ENCODE measurements around the gene PLPPR3. TPM values are rescaled to one million over a fixed set of nuclear protein-coding genes. Genes with fewer than 3 reads are reported as not detected.
"Not testable (repeated sequence)": the region's sequence is repeated elsewhere in the genome, so short reads cannot be mapped to it uniquely, and the experiment has no call there.

Gene PLPPR3
- total RNA-seq, 2 experiments from 2014 or later: not detected

DNA sequence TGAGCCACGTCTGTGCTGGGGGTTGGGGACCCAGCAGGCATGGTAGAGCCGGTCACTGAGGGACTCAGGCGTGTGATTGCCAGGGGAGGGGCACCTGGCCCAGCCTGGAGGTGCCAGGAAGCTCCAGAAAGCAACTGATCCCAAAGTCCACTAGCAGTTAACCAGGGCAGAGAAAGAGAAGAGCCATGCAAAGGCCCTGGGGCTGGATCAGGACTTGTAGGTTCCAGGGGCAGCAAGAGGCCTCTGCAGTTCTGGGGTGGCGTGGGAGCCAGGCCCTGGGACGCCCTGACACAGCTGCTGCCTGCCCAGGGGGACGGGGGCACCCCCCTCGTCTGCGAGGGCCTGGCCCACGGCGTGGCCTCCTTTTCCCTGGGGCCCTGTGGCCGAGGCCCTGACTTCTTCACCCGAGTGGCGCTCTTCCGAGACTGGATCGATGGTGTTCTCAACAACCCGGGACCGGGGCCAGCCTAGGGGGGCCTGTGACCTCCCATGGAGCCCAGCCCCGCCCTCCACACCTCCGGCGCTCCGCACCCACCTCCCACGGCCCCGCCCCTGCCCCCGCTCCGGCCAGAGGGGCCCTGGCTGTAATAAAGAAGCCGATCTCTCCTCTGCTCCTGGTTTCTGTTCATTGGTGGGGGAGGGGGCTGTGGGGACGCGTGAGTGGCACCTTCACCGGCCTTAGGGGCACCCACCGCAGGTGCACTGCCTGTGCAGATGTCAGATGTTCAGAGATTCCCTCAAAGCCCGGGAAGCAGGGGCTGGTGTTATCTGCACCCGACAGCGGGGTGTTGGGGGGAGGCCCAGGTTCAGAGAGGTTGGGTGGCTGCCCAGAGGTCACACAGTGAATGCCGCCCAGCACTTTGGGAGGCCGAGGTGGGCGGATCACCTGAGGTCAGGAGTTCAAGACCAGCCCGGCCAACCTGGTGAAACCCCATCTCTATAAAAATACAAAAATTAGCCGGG, 9.9 kb upstream of the PLPPR3 start:
- no peak overlapping the region for H3K27ac Mint-ChIP-seq
- H3K36me3 Mint-ChIP-seq (ENCODE audit: low read depth): no peaks in the 10 kb centered on the region
- no peaks in the 10 kb centered on the region for H3K9me3 Mint-ChIP-seq
- H3K27me3 Mint-ChIP-seq: peaks cover 4% of the 10 kb centered on the region
- CTCF ChIA-PET: interaction anchor here (0.6 to 0.7 kb wide), 2 partner anchors 9 to 385 kb away, joined by 3 to 5 read pairs; partner anchors contain the start of gene PRTN3
- no peak overlapping the region for H3K4me3 Mint-ChIP-seq
- POLR2A ChIA-PET: no interaction called here
- DNase-seq: no peak
- no peaks in the 10 kb centered on the region for H3K4me1 Mint-ChIP-seq

DNA sequence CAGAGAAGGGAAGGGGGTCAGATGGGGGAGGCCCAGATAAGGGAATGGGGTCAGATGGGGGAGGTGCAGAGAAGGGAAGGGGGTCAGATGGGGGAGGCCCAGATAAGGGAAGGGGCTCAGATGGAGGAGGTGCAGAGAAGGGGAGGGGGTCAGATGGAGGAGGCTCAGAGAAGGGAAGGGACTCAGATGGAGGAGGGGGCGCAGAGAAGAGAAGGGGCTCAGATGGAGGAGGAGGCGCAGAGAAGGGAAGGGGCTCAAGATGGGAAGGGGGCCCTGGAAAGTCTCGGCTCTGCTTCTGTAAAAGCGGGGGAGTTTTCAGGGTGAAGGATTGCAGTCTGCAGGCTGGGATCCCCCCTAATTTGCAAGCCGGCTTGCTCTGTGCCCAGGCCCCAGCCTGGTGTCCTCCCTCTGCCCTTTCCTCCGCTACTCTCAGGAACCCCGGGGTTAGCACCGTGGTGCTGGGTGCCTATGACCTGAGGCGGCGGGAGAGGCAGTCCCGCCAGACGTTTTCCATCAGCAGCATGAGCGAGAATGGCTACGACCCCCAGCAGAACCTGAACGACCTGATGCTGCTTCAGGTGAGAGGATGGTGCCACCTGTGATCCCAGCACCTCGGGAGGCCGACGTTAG, 7.5 kb upstream of the PLPPR3 start:
- Mint-ChIP-seq H3K9me3 (no peaks in the 10 kb centered on the region), H3K27me3 (no peaks in the 10 kb centered on the region), H3K4me3 (no peak overlapping the region), H3K36me3 (ENCODE audit: low read depth) (no peaks in the 10 kb centered on the region), H3K27ac (no peak overlapping the region), H3K4me1 (no peaks in the 10 kb centered on the region)
- CTCF ChIA-PET: no interaction called here
- POLR2A ChIA-PET: no interaction called here
- no peak for DNase-seq

DNA sequence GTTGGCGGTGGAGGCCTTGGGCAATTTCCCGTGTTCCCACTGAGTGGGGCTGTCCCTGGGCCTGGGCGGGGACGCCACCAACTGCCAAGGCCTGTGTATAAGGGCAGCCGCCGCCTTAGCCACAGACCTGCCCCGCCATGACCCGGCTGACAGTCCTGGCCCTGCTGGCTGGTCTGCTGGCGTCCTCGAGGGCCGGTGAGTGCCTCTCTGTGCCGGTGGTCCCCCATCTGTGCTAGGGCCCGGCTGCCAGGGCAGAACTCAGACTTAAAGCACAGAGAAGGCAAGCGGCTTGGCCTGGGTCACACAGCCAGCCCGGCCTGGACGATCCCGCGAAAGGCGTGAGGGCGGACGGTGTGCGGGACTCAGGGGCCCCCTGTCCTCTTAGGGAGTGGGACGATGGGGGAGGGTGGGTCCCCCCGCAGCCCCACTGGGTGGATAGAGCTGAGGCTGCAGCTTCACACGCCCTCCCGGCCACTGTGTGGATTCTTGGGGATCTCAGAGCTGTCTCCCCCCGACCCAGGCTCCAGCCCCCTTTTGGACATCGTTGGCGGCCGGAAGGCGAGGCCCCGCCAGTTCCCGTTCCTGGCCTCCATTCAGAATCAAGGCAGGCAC, 6.1 kb upstream of the PLPPR3 start, which contains the start of gene AZU1:
TSS of gene AZU1 (plus strand) at position 128 of the 612 bp plus-strand sequence. CDS start at position 138, 10 bp downstream.
- no peak for DNase-seq
- Mint-ChIP-seq H3K27ac (no peak within 1 kb of the TSS), H3K4me3 (no peak within 1 kb of the TSS), H3K27me3 (peaks cover 11% of the 10 kb centered on the region), H3K9me3 (no peaks in the 10 kb centered on the region), H3K36me3 (ENCODE audit: low read depth) (no peaks in the 10 kb centered on the region), H3K4me1 (no peaks in the 10 kb centered on the region)
- CTCF ChIA-PET: interaction anchor here (1.2 kb wide), 1 partner anchor 75 kb away, joined by 3 read pairs; no protein-coding TSS in a partner anchor
- POLR2A ChIA-PET: no interaction called here

DNA sequence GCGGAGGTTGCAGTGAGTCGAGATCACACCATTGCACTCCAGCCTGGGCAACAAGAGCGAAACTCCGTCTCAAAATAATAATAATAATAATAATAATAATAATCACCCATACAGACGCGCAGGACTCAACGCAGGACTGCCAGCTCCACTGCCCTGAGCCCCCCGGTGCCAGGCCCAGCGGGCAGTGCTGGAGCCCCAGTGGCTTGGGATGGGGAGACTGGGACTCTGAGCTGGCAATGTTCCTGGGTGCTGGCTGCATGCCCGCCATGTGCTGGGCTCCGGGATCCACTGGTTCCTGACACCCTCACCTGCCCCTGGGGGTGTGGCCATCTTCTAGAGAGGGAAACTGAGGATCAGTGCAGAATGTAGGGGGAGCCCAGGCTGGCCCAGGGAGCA, 5.6 kb upstream of the PLPPR3 start:
- CTCF ChIA-PET: interaction anchor here (1.2 kb wide), 1 partner anchor 75 kb away, joined by 3 read pairs; no protein-coding TSS in a partner anchor
- Mint-ChIP-seq H3K27ac (no peak overlapping the region), H3K9me3 (no peaks in the 10 kb centered on the region), H3K36me3 (ENCODE audit: low read depth) (no peaks in the 10 kb centered on the region), H3K4me1 (no peaks in the 10 kb centered on the region), H3K4me3 (no peak overlapping the region), H3K27me3 (peaks cover 15% of the 10 kb centered on the region)
- POLR2A ChIA-PET: no interaction called here
- DNase-seq: no peak

DNA sequence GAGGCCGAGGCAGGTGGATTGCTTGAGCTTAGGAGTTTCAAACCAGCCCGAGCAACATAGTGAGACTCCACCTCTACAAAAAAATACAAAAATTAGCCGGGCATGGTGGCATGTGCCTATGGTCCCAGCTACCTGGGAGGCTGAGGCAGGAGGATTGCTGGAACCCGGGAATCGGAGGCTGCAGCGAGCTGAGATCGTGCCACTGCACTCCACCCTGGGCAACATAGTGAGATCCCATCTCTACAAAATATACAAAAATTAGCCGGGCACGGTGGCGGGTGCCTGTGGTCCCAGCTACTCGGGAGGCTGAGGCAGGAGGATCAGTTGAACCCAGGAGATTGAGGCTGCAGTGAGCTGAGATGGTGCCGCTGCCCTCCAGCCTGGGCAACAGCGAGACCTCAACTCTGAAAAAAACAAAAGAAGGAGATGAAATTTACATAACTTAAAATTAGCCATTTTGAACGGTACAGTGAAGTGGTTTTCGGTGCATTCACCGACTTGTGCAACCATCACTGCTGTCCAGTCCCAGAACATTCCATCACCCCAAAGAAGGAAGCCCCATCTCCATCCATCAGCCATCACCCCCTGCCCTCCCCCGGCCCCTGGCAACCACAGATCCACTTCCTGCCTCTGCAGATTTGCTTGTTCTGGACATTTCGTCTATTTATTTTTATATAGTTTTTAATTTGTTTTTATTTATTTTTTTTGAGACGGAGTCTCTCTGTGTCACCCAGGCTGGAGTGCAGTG, 4.3 kb upstream of the PLPPR3 start:
- CTCF ChIA-PET: interaction anchor here (0.6 to 1.2 kb wide), 2 partner anchors 27 to 1736 kb away, joined by 3 read pairs; no protein-coding TSS in a partner anchor
- Mint-ChIP-seq H3K36me3 (ENCODE audit: low read depth) (no peaks in the 10 kb centered on the region), H3K4me1 (no peaks in the 10 kb centered on the region), H3K27me3 (peaks cover 16% of the 10 kb centered on the region), H3K9me3 (no peaks in the 10 kb centered on the region), H3K27ac (no peak overlapping the region), H3K4me3 (no peak overlapping the region)
- DNase-seq: no peak
- POLR2A ChIA-PET: no interaction called here

DNA sequence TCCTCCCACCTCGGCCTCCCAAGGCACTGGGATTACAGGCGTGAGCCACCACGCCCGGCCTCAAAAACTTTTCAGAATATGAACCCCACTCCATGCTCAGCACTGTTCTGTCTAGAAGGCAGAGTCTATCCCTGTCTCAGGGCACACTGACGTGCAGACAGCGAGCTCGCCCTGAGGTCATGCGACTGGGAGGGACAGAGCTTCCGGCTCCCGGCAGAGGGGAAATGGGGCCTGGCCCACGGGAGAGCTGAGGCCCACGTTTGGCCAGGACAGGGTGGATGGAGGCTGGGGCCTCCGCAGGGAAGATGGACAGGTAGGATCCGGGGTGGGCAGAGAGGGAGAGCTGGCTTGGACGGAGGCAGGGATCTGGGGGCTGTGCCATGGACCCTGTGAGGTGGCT, 3.1 kb upstream of the PLPPR3 start:
- Mint-ChIP-seq H3K36me3 (ENCODE audit: low read depth) (no peaks in the 10 kb centered on the region), H3K9me3 (no peaks in the 10 kb centered on the region), H3K4me3 (no peak overlapping the region), H3K27ac (no peak overlapping the region), H3K4me1 (no peaks in the 10 kb centered on the region), H3K27me3 (peaks cover 20% of the 10 kb centered on the region)
- ChIA-PET POLR2A (no interaction called here), CTCF (no interaction called here)
- no peak for DNase-seq

DNA sequence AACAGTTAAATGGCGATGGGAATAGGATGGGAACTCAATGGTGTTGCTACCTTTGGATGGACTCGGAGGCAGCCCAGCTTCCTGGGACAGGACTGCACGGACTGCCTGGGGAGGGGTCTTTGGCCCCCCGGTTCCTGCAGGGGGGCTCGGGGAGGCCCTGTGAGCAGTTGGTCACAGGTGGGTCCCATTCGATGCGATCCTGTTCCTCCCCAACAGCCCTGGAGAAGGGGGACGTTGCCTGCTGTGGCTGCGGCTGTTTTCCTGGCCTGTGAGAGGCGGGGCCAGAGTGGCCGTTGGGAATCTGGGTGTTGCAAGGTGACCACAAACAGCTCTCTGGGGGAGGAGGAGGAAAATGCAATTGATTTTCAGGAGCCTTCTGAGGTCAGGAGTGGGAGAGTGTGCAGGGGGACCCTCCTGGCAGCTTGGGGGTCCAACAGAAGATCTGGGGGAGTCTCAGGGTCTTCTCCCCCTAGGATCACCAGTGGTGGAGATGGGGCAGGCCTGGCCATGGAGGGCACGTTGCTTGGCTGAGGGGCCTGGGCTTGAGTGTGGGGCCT, 1.9 kb upstream of the PLPPR3 start:
- Mint-ChIP-seq H3K27me3 (peaks cover 21% of the 10 kb centered on the region), H3K4me3 (no peak overlapping the region), H3K9me3 (no peaks in the 10 kb centered on the region), H3K27ac (no peak overlapping the region), H3K4me1 (no peaks in the 10 kb centered on the region), H3K36me3 (ENCODE audit: low read depth) (no peaks in the 10 kb centered on the region)
- ChIA-PET POLR2A (no interaction called here), CTCF (no interaction called here)
- DNase-seq: no peak

DNA sequence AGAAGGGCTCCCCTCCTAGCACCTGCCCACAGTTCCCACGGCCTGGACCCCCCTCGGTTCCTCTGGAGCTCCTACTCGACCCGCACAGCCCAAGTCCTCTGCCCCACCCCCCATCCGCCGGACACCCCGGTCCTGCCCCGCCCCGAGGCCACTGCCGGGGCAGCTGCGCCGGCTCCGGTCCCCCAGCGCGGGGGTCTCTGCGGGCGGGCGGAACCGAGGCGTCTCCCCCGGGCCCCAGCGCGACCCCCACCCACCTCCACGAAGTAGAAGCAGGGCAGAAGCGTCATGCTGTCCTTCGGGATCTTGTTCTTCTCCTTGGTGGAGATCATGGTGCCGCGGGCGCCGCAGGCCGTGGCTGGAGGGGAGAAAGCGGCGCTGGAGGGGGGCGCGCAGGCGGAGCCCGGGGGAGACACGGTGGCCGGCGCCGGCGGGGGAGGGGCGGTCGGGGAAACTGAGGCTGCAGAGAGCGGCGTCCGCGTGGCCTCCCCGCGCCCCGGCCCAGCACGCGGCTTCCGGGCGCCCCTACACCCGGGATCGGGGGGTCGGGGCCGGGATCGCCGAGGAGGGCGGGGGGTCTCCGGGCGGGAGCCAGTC, 427 bp downstream of the PLPPR3 start:
- Mint-ChIP-seq H3K27me3 (peaks cover 21% of the 10 kb centered on the region), H3K27ac (no peak overlapping the region), H3K36me3 (ENCODE audit: low read depth) (peaks cover 4% of the 10 kb centered on the region), H3K9me3 (peaks cover 2% of the 10 kb centered on the region), H3K4me3 (no peak overlapping the region), H3K4me1 (no peaks in the 10 kb centered on the region)
- DNase-seq: no peak
- ChIA-PET POLR2A (no interaction called here), CTCF (no interaction called here)

DNA sequence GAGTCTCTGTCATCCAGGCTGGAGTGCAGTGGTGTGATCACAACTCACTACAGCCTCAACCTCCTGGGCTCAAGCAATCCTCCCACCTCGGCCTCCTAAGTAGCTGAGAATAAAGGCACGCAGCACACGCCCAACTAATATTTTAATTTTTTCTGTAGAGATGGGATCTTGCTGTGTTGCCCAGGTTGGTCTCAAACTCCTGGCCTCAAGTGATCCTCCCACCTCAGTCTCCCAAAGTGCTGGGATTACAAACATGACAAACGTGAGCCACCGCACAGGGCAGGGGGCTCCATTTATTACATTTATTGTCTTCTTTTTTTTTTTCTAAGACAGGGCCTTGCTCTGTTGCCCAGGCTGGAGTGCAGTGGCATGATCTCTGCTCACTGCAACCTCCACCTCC, 1.5 kb downstream of the PLPPR3 start:
- CTCF ChIA-PET: interaction anchor here (0.6 kb wide), 1 partner anchor 263 kb away, joined by 3 read pairs; no protein-coding TSS in a partner anchor
- H3K9me3 Mint-ChIP-seq; H3K4me3 Mint-ChIP-seq; H3K36me3 Mint-ChIP-seq (ENCODE audit: low read depth); DNase-seq; H3K4me1 Mint-ChIP-seq; POLR2A ChIA-PET; H3K27ac Mint-ChIP-seq: not testable (repeated sequence)
- peaks cover 21% of the 10 kb centered on the region for H3K27me3 Mint-ChIP-seq

DNA sequence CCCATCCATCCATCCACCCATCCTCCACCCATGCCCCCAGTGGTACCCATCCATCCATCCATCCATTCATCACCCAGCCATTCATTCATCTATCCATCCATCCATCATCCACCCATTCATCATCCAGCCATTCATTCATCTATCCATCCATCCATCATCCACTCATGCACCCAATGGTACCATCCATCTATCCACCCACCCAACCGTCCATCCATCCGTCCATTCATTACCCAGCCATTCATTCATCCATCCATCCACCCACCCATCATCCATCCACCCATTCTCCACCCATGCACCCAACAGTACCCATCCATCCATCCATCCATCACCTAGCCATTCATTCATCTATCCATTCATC, 5.3 kb downstream of the PLPPR3 start:
- ChIA-PET CTCF (no interaction called here), POLR2A (no interaction called here)
- Mint-ChIP-seq H3K4me3 (no peak overlapping the region), H3K4me1 (no peaks in the 10 kb centered on the region), H3K27me3 (peaks cover 6% of the 10 kb centered on the region), H3K9me3 (peaks cover 8% of the 10 kb centered on the region), H3K27ac (no peak overlapping the region), H3K36me3 (ENCODE audit: low read depth) (peaks cover 28% of the 10 kb centered on the region)
- no peak for DNase-seq

DNA sequence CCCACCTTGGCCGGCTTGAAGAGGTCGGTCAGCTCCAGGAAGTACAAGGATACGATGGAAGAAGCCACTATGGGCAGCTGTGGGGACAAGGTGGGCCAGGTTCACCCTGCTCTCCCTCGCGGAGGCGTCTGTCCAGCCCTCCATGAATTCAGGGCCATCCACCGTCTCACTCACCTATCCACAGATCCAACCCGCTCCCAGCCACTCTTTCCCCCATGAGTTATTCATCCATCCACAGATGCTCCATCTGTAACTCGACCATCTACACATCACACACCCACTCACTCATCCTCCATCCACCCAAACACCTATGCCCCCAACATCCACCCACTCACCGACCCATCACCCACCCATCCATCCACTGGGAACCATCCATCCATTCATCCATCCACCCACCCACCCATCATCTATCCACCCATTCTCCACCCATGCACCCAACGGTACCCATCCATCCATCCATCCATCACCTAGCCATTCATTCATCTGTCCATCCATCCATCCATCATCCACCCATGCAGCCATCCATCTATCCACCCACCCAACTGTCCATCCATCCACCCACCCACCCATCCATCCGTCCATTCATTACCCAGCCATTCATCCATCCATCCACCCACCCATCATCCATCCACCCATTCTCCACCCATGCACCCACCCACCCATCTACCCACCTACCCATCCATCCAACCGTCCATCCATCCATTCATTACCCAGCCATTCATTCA, 5.8 kb downstream of the PLPPR3 start:
- H3K4me1 Mint-ChIP-seq: no peaks in the 10 kb centered on the region

More for the DNA sequence above, 5.8 kb downstream of the PLPPR3 start:
- CTCF ChIA-PET: no interaction called here
- H3K36me3 Mint-ChIP-seq (ENCODE audit: low read depth): peaks cover 31% of the 10 kb centered on the region
- peaks cover 8% of the 10 kb centered on the region for H3K9me3 Mint-ChIP-seq
- POLR2A ChIA-PET: no interaction called here
- H3K27me3 Mint-ChIP-seq: peaks cover 4% of the 10 kb centered on the region
- no peak for DNase-seq
- H3K4me3 Mint-ChIP-seq: no peak overlapping the region
- no peak overlapping the region for H3K27ac Mint-ChIP-seq

All from activated CD4-positive, alpha-beta T cell treated with anti-CD3 and anti-CD28 coated beads, Interleukin-2, amount 10 ng/mL, durations not matched to agents 7 days and 5 days (primary cell).